Heart left ventricle (tissue), 16 donors: ENCODE results near the gene RAB26. TPM values are rescaled to one million over a fixed set of nuclear protein-coding genes. Genes with fewer than 3 reads are reported as not detected.
"Not testable (repeated sequence)": the region's sequence is repeated elsewhere in the genome, so short reads cannot be mapped to it uniquely, and the experiment has no call there.

Experiments used
- ATAC-seq, 4 donors: fragments of 200-7000 bp; cut with Tn5 transposase; one replicate each; pipeline ENCODE4 v1.9.1; 2020 to 2022; ENCODE audit warnings: moderate library complexity in 4 of 4, mild to moderate bottlenecking in 3 of 4, moderate number of reproducible peaks in 1 of 4
- DNase-seq, 5 donors: peaks; one replicate each; pipeline ENCODE4 v3.0.0-alpha.2; 2020
- H3K27ac ChIP-seq, 12 donors: fragments of 200-600 bp; sonication (generic) in 4 of 12; one replicate each; pipeline versions ENCODE4 v1.5.0 to v1.8.0; 2016 to 2022; ENCODE audit warnings: mild to moderate bottlenecking in 2 of 12
- H3K27me3 ChIP-seq, 9 donors: fragments of 200-600 bp; sonication (generic) in 2 of 9; one replicate each; pipeline versions ENCODE4 v1.5.1 to v1.8.0; 2016 to 2022; ENCODE audit warnings: mild to moderate bottlenecking in 3 of 9
- H3K36me3 ChIP-seq, 9 donors: fragments of 200-600 bp; sonication (generic) in 2 of 9; one replicate each; pipeline versions ENCODE4 v1.5.0 to v1.8.0; 2018 to 2022; ENCODE audit warnings: mild to moderate bottlenecking in 2 of 9
- H3K4me1 ChIP-seq, 12 donors: fragments of 200-600 bp; sonication (generic) in 4 of 12; one replicate each; pipeline versions ENCODE4 v1.5.0 to v1.8.0; 2016 to 2022; ENCODE audit warnings: mild to moderate bottlenecking in 3 of 12
- H3K4me3 ChIP-seq, 12 donors: fragments of 200-600 bp; sonication (generic) in 4 of 12; one replicate each; pipeline versions ENCODE4 v1.5.0 to v1.8.0; 2017 to 2022; ENCODE audit warnings: mild to moderate bottlenecking in 9 of 12, moderate library complexity in 4 of 12
- H3K9me3 ChIP-seq, 12 donors: fragments of 200-600 bp; sonication (generic) in 4 of 12; one replicate each; pipeline versions ENCODE4 v1.5.0 to v1.8.0; 2016 to 2022; ENCODE audit warnings: mild to moderate bottlenecking in 1 of 12
- POLR2A ChIP-seq, 2 donors: fragments of 450-650 bp; IDR thresholded peaks; one replicate each; pipeline ENCODE4 v1.6.1; 2017; ENCODE audit warnings: antibody characterized with exemption in 2 of 2, mild to moderate bottlenecking in 2 of 2, moderate library complexity in 2 of 2
- WGBS, 4 donors: extraction: QIAGEN DNeasy Blood & Tissue Kit in 2 of 4; methylation state at CpG; one replicate each; pipeline versions ENCODE4 v1.1.5 to v1.1.7; 2013 to 2018; 5-methylcytosine and 5-hydroxymethylcytosine counted together
- intact Hi-C, 10 donors: fragments of 100-400 bp; cut with DNase I; formaldehyde crosslinking; loops; one replicate each; pipeline versions ENCODE4 v1.11.1 to v1.14.2; 2022
- long read RNA-seq, 3 donors: library from polyadenylated mRNA; unstranded; transcript quantifications; one replicate each; pipeline ENCODE4 v2.0.0, GENCODE V29; 2020 to 2021
- polyA plus RNA-seq, 2 donors: library from polyadenylated mRNA; stranded (reverse); fragments of 200-250 nt; gene quantifications; one replicate each; pipeline ENCODE4 v1.2.3, GENCODE V29; 2013
- total RNA-seq, 9 donors: library from RNA; depleted of rRNA in 2 of 9; stranded (reverse); fragments of >200 nt in 2 of 9; fragmentation: NEBNext Ultra II Directional in 3 of 9; extraction: Animal tissue kit (Norgen Biotek cat#: 25700) in 3 of 9; gene quantifications; one replicate each; pipeline versions ENCODE4 v1.1.0 to v1.2.4, GENCODE V29; 2016 to 2023
- TF ChIP-seq, protein P1 (sequence below), 12 donors: fragments of 200-600 bp; sonication (generic) in 4 of 12; IDR thresholded peaks; one replicate each; pipeline versions ENCODE4 v1.5.0 to v1.8.0; 2018 to 2022; ENCODE audit warnings: antibody characterized with exemption in 12 of 12, mild to moderate bottlenecking in 5 of 12
- donor health status: ischemic (EF 13 %, LVEDD 7.1; RV severe dilation, severe dysfunction).
- donor health status: healthy with polysubstance abuse.
- donor health status: DM: no; HTN: yes; CAD: no.
- donor health status: DM: no; HTN: no; CAD: no.
- donor health status: ischemic (EF 25% LVEDD 6.9; RV normal size, moderate dysfunction).
- donor health status: ischemic (EF 25% LVEDD 5.7; RV mildly dilated, moderate dysfunction).
- donor health status: healthy.
- donor health status: DM: yes; HTN: yes; CAD: no.
- donor health status: ischemic (EF 35%, LVEDD 5.7; RV mildly dilated, moderate dysfunction).
- donor health status: nonischemic (EF 11% LVEDD 7.7; RV severe dilation, severe dysfunction).
- donor health status: DM: yes; HTN: yes; CAD: no.
- donor health status: PGD.
- donor health status: ischemic (EF 29% LVEDD 5.4; RV normal size, mild dysfunction).
- donor health status: nonischemic (EF 23%, LVEDD 6.1; RV moderate dilation, normal function).

The RAB26 gene, protein sequence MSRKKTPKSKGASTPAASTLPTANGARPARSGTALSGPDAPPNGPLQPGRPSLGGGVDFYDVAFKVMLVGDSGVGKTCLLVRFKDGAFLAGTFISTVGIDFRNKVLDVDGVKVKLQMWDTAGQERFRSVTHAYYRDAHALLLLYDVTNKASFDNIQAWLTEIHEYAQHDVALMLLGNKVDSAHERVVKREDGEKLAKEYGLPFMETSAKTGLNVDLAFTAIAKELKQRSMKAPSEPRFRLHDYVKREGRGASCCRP
- total RNA-seq (1 to 10 TPM in 4 of 9 donors, under 1 TPM in 5; 0.36 to 5.0 (median 0.75) TPM), polyA plus RNA-seq (1 to 10 TPM in 1 of 2 donors, under 1 TPM in 1; 0.28 to 3.3 TPM)
- long read RNA-seq, donor 1, partial matches to known transcripts, result 1 of 12 reads
- long read RNA-seq, donor 1, other reads (novel, unspliced or antisense), result 8 of 12 reads
- long read RNA-seq, donor 2, partial matches to known transcripts, result 0 of 19 reads
- long read RNA-seq, donor 2, other reads (novel, unspliced or antisense), result 19 of 19 reads
- long read RNA-seq, donor 3, partial matches to known transcripts, result 0 of 1 reads
- long read RNA-seq, donor 3, other reads (novel, unspliced or antisense), result 1 of 1 reads

DNA sequence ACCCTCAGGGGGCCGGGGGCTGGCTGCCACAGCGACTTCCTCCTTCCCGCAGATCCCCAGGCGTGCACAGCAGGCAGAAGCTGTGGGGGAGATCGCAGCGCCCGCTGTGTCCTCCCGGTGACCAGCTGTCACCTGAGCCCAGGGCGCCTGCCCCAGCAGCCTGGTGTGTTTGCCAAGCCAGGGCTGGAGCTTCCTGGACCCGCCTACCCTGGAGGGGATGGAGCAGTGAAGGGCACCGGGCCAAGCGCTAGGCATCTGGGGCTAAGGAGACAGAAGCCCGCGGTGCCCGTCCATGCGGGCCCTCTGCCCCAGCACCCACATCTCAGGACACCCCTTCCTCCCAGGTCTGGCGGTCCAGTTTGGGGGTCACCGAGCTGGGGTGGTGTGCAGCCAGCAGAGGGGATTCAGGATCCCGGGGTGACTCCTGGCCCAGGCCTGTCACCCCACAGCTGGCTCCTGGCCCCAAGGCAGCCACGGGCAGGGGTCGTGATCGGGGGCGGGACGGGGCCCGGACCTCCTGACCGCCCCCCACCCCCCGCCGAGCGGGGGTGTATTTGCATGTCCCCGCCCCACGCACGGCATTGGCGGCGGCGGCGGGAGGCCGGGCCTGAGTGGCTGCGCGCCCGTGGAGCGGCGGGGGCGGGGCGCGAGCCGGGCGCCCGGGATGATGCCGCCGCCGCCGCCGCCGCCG is at the start of gene RAB26:
Gene RAB26, plus strand, starts transcription at position 645 of the 691 bp plus-strand sequence. CDS start 159 bp downstream, outside the sequence.
- no peak for TF ChIP-seq POLR2A (IDR thresholded peaks at IDR 0.05)
- TF ChIP-seq, protein P1, sequence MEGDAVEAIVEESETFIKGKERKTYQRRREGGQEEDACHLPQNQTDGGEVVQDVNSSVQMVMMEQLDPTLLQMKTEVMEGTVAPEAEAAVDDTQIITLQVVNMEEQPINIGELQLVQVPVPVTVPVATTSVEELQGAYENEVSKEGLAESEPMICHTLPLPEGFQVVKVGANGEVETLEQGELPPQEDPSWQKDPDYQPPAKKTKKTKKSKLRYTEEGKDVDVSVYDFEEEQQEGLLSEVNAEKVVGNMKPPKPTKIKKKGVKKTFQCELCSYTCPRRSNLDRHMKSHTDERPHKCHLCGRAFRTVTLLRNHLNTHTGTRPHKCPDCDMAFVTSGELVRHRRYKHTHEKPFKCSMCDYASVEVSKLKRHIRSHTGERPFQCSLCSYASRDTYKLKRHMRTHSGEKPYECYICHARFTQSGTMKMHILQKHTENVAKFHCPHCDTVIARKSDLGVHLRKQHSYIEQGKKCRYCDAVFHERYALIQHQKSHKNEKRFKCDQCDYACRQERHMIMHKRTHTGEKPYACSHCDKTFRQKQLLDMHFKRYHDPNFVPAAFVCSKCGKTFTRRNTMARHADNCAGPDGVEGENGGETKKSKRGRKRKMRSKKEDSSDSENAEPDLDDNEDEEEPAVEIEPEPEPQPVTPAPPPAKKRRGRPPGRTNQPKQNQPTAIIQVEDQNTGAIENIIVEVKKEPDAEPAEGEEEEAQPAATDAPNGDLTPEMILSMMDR (IDR thresholded peaks at IDR 0.05), result no peak
- Histone ChIP-seq H3K27me3 (no peaks in the 10 kb centered on the region), H3K36me3 (peaks cover 0 to 11% (median 5%) of the 10 kb centered on the region in 9 donors), H3K27ac (peak within 1 kb of the TSS; percentile 34 to 95 (median 88)), H3K4me1 (peaks cover 7 to 59% (median 45%) of the 10 kb centered on the region in 12 donors), H3K9me3 (no peaks in the 10 kb centered on the region), H3K4me3 (peak within 1 kb of the TSS; percentile 38 to 64 (median 54))
- ATAC-seq, result peak; percentile 84 to 95 (median 86)
- WGBS, 4 donors, result 1 to 8% (median 4%) methylated on average over 8 to 55 of the region's 55 CpGs
- intact Hi-C loops, result no loop called here
- peak; percentile 83 to 93 (median 87) for DNase-seq

DNA sequence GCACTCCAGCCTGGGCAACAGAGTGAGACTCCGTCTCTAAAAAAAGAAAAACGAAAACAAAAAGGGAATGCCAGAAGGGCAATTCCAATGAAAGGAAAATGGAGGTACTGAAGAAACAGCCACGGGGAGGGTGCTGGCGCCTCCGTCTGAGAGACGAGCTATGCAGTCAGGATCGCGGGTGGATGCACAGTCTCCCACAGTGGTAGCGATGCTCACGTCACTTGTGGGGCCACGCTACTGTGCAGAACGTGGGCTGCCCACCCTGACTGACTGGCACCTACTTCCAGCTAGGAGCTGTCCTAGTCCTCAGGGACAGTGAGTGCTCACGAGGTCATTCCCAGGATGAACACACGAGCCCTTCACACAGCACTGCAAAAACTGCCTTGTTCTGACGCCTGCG is 46.8 kb upstream of the RAB26 start:
- H3K4me3 ChIP-seq, intact Hi-C loops, H3K9me3 ChIP-seq, H3K4me1 ChIP-seq, ATAC-seq, H3K27me3 ChIP-seq, DNase-seq, H3K27ac ChIP-seq: not testable (repeated sequence)
- H3K36me3 ChIP-seq, result peaks cover 0 to 79% (median 75%) of the 10 kb centered on the region in 9 donors
- WGBS, 4 donors, result 84 to 94% (median 91%) methylated on average over 10 to 14 of the region's 16 CpGs

DNA sequence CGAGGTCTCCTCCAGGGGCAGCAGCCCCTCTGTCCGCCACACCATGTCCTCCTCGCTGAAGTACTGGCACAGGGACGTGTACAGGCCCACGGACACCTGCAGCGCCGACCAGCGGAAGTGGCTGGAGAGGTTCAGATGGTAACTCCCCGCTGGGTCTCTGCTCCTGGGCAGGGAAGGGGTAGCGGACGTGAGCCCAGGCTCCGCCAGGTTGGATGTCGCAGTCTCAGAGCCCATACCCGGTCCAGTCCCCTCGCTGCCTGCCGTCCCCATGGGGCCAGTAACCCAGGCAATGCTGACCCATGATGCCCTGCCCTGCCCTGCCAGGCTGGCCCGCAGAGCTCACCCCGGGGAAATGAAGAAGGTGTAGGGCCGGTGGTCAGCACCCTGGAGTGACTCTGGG is 46.0 kb upstream of the RAB26 start:
- Histone ChIP-seq H3K36me3 (peaks cover 0 to 77% (median 74%) of the 10 kb centered on the region in 9 donors), H3K4me1 (no peaks in the 10 kb centered on the region), H3K9me3 (no peaks in the 10 kb centered on the region), H3K4me3 (no peak overlapping the region), H3K27me3 (no peaks in the 10 kb centered on the region), H3K27ac (no peak overlapping the region)
- TF ChIP-seq POLR2A (IDR thresholded peaks at IDR 0.05), result no peak
- TF ChIP-seq, protein P1 (IDR thresholded peaks at IDR 0.05), result no peak
- ATAC-seq, result no peak
- 92 to 95% (median 95%) methylated on average over 11 to 19 of the region's 19 CpGs for WGBS, 4 donors
- DNase-seq, result no peak
- intact Hi-C loops, result no loop called here

DNA sequence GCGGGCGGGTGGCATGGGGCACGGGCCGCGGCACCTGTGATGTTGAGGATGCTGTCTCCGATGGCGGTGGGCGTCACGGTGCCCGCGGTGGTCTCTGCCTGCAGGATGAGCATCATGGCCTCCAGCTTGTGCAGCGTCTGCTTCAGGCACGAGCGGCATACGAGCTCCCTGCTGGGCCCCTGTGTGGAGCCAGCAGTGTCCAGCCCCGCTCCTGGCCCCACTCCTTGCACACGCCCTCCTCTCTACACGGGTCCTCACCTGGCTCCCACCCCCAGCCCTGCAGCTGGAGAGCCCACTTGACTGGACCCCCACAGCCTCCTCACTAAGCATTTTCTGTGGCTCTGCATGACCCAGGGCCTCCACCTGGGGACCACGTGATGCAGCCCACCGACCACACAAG is 44.0 kb upstream of the RAB26 start:
- H3K27me3 ChIP-seq, H3K4me3 ChIP-seq, DNase-seq, H3K27ac ChIP-seq, ATAC-seq, H3K9me3 ChIP-seq, H3K4me1 ChIP-seq, intact Hi-C loops: not testable (repeated sequence)
- 87 to 97% (median 93%) methylated on average over 6 to 18 of the region's 20 CpGs for WGBS, 4 donors
- H3K36me3 ChIP-seq, result peaks cover 0 to 82% (median 77%) of the 10 kb centered on the region in 9 donors

DNA sequence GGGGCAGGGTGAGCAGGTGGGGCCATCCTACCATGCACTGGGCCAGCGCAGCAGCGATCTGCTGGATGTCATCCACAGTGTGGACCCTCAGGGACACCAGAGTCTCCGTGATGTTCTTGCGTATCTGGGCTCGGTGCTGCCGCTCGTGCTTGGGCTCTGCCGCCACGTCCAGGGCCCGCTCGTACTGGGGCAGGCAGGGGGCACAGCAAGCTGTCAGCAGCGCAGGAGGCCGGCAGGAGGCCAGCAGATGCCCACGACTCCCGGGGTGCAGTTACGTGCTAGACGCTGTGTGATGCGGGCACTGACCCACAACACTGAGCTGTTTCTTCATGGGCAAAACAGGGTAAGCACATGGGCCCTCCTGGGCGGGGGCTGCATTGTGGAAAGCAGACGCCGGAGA is 43.1 kb upstream of the RAB26 start:
- DNase-seq, ATAC-seq, H3K27me3 ChIP-seq, H3K4me3 ChIP-seq, intact Hi-C loops, H3K9me3 ChIP-seq, H3K4me1 ChIP-seq: not testable (repeated sequence)
- peaks cover 0 to 82% (median 73%) of the 10 kb centered on the region in 9 donors for H3K36me3 ChIP-seq
- WGBS, 4 donors, result 80 to 98% (median 94%) methylated on average over 1 to 21 of the region's 21 CpGs
- H3K27ac ChIP-seq, result peak overlapping the region in 1 of 12 donors; percentile 31

DNA sequence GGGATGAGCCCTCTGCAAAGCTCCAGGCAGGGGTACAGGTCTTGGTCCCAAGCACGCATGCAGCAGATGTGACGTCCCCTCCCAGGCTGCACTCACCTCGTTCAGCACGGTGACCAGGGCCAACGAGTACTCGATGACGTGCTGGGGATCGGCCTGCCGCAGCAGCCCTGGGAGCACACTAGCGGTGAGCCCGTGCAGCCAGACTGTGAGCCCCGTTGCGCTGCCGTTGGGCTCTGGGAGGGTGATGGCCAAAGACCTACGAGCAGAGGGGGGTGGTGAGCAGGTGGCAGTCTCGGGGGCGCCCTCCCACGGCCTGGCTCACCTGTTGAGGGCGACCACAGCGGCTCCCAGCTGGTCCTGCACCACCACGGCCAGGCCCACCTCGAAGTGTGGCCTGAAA is 42.7 kb upstream of the RAB26 start:
- DNase-seq, intact Hi-C loops, H3K9me3 ChIP-seq, H3K4me3 ChIP-seq, ATAC-seq, H3K4me1 ChIP-seq, H3K27ac ChIP-seq, H3K27me3 ChIP-seq: not testable (repeated sequence)
- WGBS, 4 donors, result 81 to 86% (median 82%) methylated on average over 4 to 21 of the region's 22 CpGs
- peaks cover 0 to 82% (median 72%) of the 10 kb centered on the region in 9 donors for H3K36me3 ChIP-seq

DNA sequence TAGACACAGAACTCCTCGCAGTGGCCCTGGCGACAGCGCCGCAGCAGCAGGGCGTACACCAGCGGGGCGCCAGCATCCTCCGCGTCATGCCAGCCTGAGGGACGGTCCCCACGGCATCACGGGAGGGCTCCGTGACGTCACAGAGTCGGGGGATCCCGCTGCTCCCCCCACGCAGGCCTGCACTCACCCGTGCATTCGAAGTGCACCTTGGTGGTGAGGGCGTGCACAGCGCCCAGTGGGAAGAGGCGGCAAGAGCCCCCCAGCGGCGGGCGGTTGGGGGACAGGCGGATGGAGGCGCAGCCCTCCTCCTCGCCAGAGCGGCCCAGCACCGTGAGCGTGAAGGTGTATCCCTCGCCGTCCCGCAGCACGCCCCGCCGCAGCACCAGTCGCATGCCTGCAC is 42.2 kb upstream of the RAB26 start:
- H3K4me3 ChIP-seq, H3K27ac ChIP-seq, DNase-seq, H3K4me1 ChIP-seq, H3K27me3 ChIP-seq, H3K9me3 ChIP-seq, ATAC-seq, intact Hi-C loops: not testable (repeated sequence)
- WGBS, 4 donors, result 95 to 98% (median 95%) methylated on average over 20 to 38 of the region's 38 CpGs; no CpG with 5 or more reads in 1 of the 4 donors
- peaks cover 0 to 82% (median 72%) of the 10 kb centered on the region in 9 donors for H3K36me3 ChIP-seq

DNA sequence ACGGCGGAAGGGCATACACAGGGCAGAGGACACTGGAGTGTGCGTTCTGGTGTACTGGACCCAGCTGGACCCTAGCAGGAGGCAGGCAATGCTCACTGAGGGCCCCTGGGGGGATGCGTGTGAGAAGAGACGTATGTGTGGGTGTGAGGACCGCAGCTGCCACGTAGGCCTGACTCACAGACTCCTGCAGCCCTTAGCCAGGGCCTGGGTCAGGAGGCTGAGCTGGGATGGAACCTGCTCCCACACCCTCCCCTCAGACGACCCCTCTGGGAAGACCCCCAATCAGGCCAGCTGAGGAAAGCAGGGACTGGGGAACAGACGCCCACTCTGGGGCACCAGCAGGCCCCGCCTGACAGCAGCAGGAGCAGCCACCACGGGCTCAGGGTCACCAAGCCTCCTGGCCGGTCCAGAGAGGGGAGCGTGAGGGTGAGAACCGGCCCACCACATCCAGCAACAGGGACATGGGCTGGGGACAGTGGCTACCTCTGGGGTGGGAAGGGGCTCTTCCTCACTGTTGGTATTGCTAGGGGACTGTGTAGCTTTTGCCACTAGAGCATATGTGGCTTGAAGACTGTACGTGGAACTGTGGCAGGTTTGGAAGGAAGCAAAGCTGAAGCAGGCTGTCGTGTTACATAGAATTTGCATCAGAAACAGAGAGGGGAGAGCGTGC is 41.2 kb upstream of the RAB26 start:
- H3K27me3 ChIP-seq, H3K9me3 ChIP-seq, H3K4me3 ChIP-seq, H3K4me1 ChIP-seq, intact Hi-C loops: not testable (repeated sequence)
- DNase-seq (peak in 1 of 5 donors; percentile 69), ATAC-seq (peak in 1 of 4 donors; percentile 28)
- peaks cover 0 to 86% (median 70%) of the 10 kb centered on the region in 9 donors for H3K36me3 ChIP-seq
- peak overlapping the region in 1 of 12 donors; percentile 37 for H3K27ac ChIP-seq
- 86 to 94% (median 90%) methylated on average over 6 to 17 of the region's 17 CpGs for WGBS, 4 donors
